Esophagus squamous epithelium (tissue), 4 donors: Measurements from ENCODE around the gene ZNF185.

Source experiments
- POLR2A ChIP-seq, 4 donors: fragments of 450-650 bp; IDR thresholded peaks; one replicate each; pipeline ENCODE4 v1.6.1; 2017; ENCODE audit warnings: antibody characterized with exemption in 4 of 4, mild to moderate bottlenecking in 4 of 4, moderate library complexity in 3 of 4
- TF ChIP-seq, protein P1 (sequence below), 6 experiments: fragments of 450-650 bp in 4 of 6; fragments of 200-600 bp in 2 of 6; sonication (generic) in 2 of 6; IDR thresholded peaks; one replicate each; pipeline ENCODE4 v1.5.1; 2016 to 2019; ENCODE audit warnings: antibody characterized with exemption in 6 of 6, mild to moderate bottlenecking in 4 of 6, moderate library complexity in 4 of 6

DNA sequence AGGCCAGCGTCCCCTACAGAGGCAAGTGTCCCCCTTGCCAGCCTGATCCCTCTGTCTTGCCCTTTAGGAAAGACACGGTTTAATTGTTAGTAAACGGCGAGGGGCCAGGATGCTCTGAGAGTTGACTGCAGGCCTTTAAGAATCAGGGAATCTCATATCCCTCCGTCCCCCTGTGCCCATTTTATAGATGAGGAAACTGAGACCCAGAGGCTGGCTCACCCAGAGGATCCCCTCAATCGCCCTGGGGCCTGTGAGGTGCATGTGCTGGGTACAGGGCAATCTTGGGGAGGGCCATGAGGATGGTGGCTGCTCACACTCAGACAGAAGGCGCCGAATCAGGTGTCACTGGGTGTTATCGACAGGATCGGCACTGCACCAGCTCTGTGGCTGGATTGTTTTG is 575 bp downstream of the ZNF185 start:
- TF ChIP-seq, protein P1, sequence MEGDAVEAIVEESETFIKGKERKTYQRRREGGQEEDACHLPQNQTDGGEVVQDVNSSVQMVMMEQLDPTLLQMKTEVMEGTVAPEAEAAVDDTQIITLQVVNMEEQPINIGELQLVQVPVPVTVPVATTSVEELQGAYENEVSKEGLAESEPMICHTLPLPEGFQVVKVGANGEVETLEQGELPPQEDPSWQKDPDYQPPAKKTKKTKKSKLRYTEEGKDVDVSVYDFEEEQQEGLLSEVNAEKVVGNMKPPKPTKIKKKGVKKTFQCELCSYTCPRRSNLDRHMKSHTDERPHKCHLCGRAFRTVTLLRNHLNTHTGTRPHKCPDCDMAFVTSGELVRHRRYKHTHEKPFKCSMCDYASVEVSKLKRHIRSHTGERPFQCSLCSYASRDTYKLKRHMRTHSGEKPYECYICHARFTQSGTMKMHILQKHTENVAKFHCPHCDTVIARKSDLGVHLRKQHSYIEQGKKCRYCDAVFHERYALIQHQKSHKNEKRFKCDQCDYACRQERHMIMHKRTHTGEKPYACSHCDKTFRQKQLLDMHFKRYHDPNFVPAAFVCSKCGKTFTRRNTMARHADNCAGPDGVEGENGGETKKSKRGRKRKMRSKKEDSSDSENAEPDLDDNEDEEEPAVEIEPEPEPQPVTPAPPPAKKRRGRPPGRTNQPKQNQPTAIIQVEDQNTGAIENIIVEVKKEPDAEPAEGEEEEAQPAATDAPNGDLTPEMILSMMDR (IDR thresholded peaks at IDR 0.05): no peak
- TF ChIP-seq POLR2A (IDR thresholded peaks at IDR 0.05): no peak
